H1 (cell line): ENCODE measurements around the gene GABBR1. TPM values are rescaled to one million over a fixed set of nuclear protein-coding genes. Genes with fewer than 3 reads are reported as not detected.

Experiments used
- CTCF ChIA-PET: fragments of 300-600 bp; sonication (Branson Sonifier 250); formaldehyde crosslinking; loops from one replicate; lab custom pipeline; 2021; ENCODE audit not compliant: partially characterized antibody; lab: Charles Lee
- POLR2A ChIA-PET: fragments of 300-600 bp; sonication (Branson Sonifier 250); formaldehyde crosslinking; loops from one replicate; lab custom pipeline; 2021; ENCODE audit warnings: inconsistent platforms; ENCODE audit not compliant: partially characterized antibody; lab: Charles Lee
- DNase-seq, 2 experiments: peaks; one replicate each; pipeline versions ENCODE4 v3.0.0 to v3.0.0-alpha.2; 2010 to 2022; ENCODE audit warnings: low spot score in 2 of 2, low read depth in 1 of 2, mixed read lengths in 1 of 2
- FAIRE-seq: peaks from 2 replicates; lab custom pipeline; 2011; peaks lifted over from hg19 to GRCh38; lab: Jason Lieb, UNC
- H2AFZ ChIP-seq: 2 replicates; pipeline ENCODE4 v1.8.1; 2012; ENCODE audit warnings: low read length, inconsistent platforms
- H2AK5ac ChIP-seq: 2 replicates; pipeline ENCODE4 v1.6.1; 2013; ENCODE audit warnings: low read depth, low read length
- H2BK120ac ChIP-seq: replicated peaks from 2 replicates; pipeline ENCODE3; 2013; ENCODE audit warnings: low read depth, low read length, inconsistent platforms
- H2BK12ac ChIP-seq: 2 replicates; pipeline ENCODE4 v1.6.1; 2013; ENCODE audit warnings: low read depth, low read length
- H2BK15ac ChIP-seq: 2 replicates; pipeline ENCODE4 v1.6.1; 2013; ENCODE audit warnings: low read length
- H2BK20ac ChIP-seq: 2 replicates; pipeline ENCODE4 v1.6.1; 2013; ENCODE audit warnings: low read length
- H2BK5ac ChIP-seq: 2 replicates; pipeline ENCODE4 v1.6.1; 2013; ENCODE audit warnings: low read depth, low read length
- H3K14ac ChIP-seq: 2 replicates; pipeline ENCODE4 v1.6.1; 2013; ENCODE audit warnings: inconsistent platforms; ENCODE audit not compliant: insufficient read length
- H3K18ac ChIP-seq: 2 replicates; pipeline ENCODE4 v1.6.1; 2013; ENCODE audit warnings: low read length; ENCODE audit errors: extremely low read depth
- H3K23ac ChIP-seq: 2 replicates; pipeline ENCODE4 v1.6.1; 2013; ENCODE audit warnings: inconsistent platforms; ENCODE audit not compliant: insufficient read length
- H3K23me2 ChIP-seq: 2 replicates; pipeline ENCODE4 v1.6.1; 2013; ENCODE audit warnings: low read depth, low read length
- H3K27ac ChIP-seq: 2 replicates; pipeline ENCODE4 v1.6.1; 2011; ENCODE audit warnings: low read depth, low read length, inconsistent platforms
- H3K27me3 ChIP-seq, 4 experiments: replicated peaks in 1 of 4; 1 replicate in 1 of 4; 2 replicates in 3 of 4; pipeline versions ENCODE4 v1.6.1 to v1.8.1; 2011 to 2013; ENCODE audit warnings: low read length in 3 of 4, mild to moderate bottlenecking in 3 of 4, inconsistent platforms in 2 of 4, mixed read lengths in 2 of 4, moderate library complexity in 1 of 4; ENCODE audit not compliant: control insufficient read depth in 3 of 4, insufficient read depth in 3 of 4; ENCODE audit errors: extremely low read depth in 1 of 4
- H3K36me3 ChIP-seq, 4 experiments: 2 replicates each; pipeline versions ENCODE4 v1.6.1 to v1.8.1; 2011 to 2013; ENCODE audit warnings: mild to moderate bottlenecking in 4 of 4, low read length in 3 of 4, moderate library complexity in 2 of 4, control low read depth in 1 of 4, inconsistent platforms in 1 of 4; ENCODE audit not compliant: insufficient read depth in 4 of 4, control insufficient read depth in 2 of 4
- H3K4ac ChIP-seq: replicated peaks from 2 replicates; pipeline ENCODE3; 2013; ENCODE audit warnings: low read length, low read depth, mixed read lengths, inconsistent platforms; ENCODE audit not compliant: insufficient read length
- H3K4me1 ChIP-seq, 4 experiments: replicated peaks in 1 of 4; 1 replicate in 1 of 4; 2 replicates in 3 of 4; pipeline versions ENCODE4 v1.6.1 to v1.8.1; 2011 to 2013; ENCODE audit warnings: low read length in 3 of 4, inconsistent platforms in 2 of 4, mixed read lengths in 1 of 4; ENCODE audit not compliant: insufficient read depth in 4 of 4, control insufficient read depth in 3 of 4
- H3K4me2 ChIP-seq, 2 experiments: 2 replicates each; pipeline versions ENCODE4 v1.6.1 to v1.8.1; 2011 to 2013; ENCODE audit warnings: low read depth in 2 of 2, low read length in 2 of 2, control low read depth in 1 of 2, inconsistent platforms in 1 of 2, mild to moderate bottlenecking in 1 of 2; ENCODE audit not compliant: insufficient read depth in 1 of 2
- H3K4me3 ChIP-seq, 4 experiments: fragments of 200-600, 300-600 bp in 1 of 4; sonication (generic), shearing (Covaris generic), sonication (Bioruptor Twin) in 1 of 4; 2 replicates each; pipeline versions ENCODE4 v1.5.1 to v1.8.1; 2011 to 2016; ENCODE audit warnings: low read length in 4 of 4, low read depth in 3 of 4, control low read depth in 2 of 4, inconsistent platforms in 2 of 4, mild to moderate bottlenecking in 2 of 4, mixed read lengths in 1 of 4, moderate library complexity in 1 of 4; ENCODE audit not compliant: insufficient read depth in 2 of 4; ENCODE audit errors: extremely low read depth in 1 of 4
- H3K56ac ChIP-seq: replicated peaks from 2 replicates; pipeline ENCODE3; 2013; ENCODE audit warnings: low read depth, mild to moderate bottlenecking, mixed read lengths, low read length, inconsistent platforms; ENCODE audit not compliant: insufficient read length
- H3K79me1 ChIP-seq: 2 replicates; pipeline ENCODE4 v1.6.1; 2013; ENCODE audit warnings: low read depth, low read length, control low read depth
- H3K79me2 ChIP-seq, 2 experiments: 2 replicates each; pipeline versions ENCODE4 v1.6.1 to v1.8.1; 2012 to 2013; ENCODE audit warnings: low read length in 2 of 2, mild to moderate bottlenecking in 2 of 2, inconsistent platforms in 1 of 2; ENCODE audit not compliant: insufficient read depth in 2 of 2, control insufficient read depth in 1 of 2
- H3K9ac ChIP-seq, 4 experiments: replicated peaks in 1 of 4; 1 replicate in 1 of 4; 2 replicates in 3 of 4; pipeline versions ENCODE4 v1.6.1 to v1.8.1; 2011 to 2013; ENCODE audit warnings: low read depth in 3 of 4, low read length in 3 of 4, control low read depth in 2 of 4, mild to moderate bottlenecking in 2 of 4, moderate library complexity in 2 of 4, inconsistent platforms in 1 of 4; ENCODE audit errors: extremely low read depth in 1 of 4
- H3K9me3 ChIP-seq, 2 experiments: 2 replicates each; pipeline versions ENCODE4 v1.6.1 to v1.8.1; 2012 to 2013; ENCODE audit warnings: mild to moderate bottlenecking in 2 of 2, moderate library complexity in 2 of 2, control low read depth in 1 of 2, inconsistent platforms in 1 of 2, low read depth in 1 of 2, low read length in 1 of 2, mixed read lengths in 1 of 2; ENCODE audit not compliant: insufficient read depth in 2 of 2
- H4K20me1 ChIP-seq, 2 experiments: replicated peaks in 1 of 2; 2 replicates each; pipeline versions ENCODE3 to v1.8.1; 2011 to 2013; ENCODE audit warnings: inconsistent platforms in 2 of 2, low read length in 2 of 2, mild to moderate bottlenecking in 1 of 2; ENCODE audit not compliant: insufficient read depth in 2 of 2, control insufficient read depth in 1 of 2
- H4K5ac ChIP-seq: 2 replicates; pipeline ENCODE4 v1.6.1; 2013; ENCODE audit warnings: low read length, low read depth, mixed read lengths, inconsistent platforms; ENCODE audit not compliant: insufficient read length
- H4K8ac ChIP-seq: 2 replicates; pipeline ENCODE4 v1.8.0; 2013; ENCODE audit warnings: mild to moderate bottlenecking, moderate library complexity, low read length, inconsistent platforms; ENCODE audit not compliant: insufficient read depth; ENCODE audit errors: extremely low read depth
- H4K91ac ChIP-seq: replicated peaks from 2 replicates; pipeline ENCODE3; 2013; ENCODE audit warnings: low read length, mixed read lengths, inconsistent platforms; ENCODE audit not compliant: insufficient read length
- CTCF ChIP-seq, 3 experiments: IDR thresholded peaks; 1 replicate in 2 of 3; 2 replicates in 1 of 3; pipeline versions ENCODE4 v1.5.1 to v1.6.1; 2011; ENCODE audit warnings: low read length in 3 of 3, mild to moderate bottlenecking in 3 of 3, inconsistent platforms in 2 of 3, low read depth in 1 of 3, moderate library complexity in 1 of 3; ENCODE audit not compliant: insufficient read depth in 1 of 3; ENCODE audit errors: control extremely low read depth in 1 of 3
- JUND ChIP-seq: IDR thresholded peaks from 2 replicates; pipeline ENCODE4 v1.6.1; 2011; ENCODE audit warnings: mild to moderate bottlenecking, improper control_type of control experiment, low read length
- RAD21 ChIP-seq, 2 experiments: IDR thresholded peaks in 1 of 2; conservative IDR thresholded peaks in 1 of 2; 2 replicates each; pipeline ENCODE4 v1.6.1; 2011; ENCODE audit warnings: low read depth in 2 of 2, low read length in 2 of 2, improper control_type of control experiment in 1 of 2, inconsistent platforms in 1 of 2, mild to moderate bottlenecking in 1 of 2, moderate library complexity in 1 of 2
- WGBS, 2 experiments: shearing (Covaris generic) in 1 of 2; methylation state at CpG; one replicate each; pipeline versions ENCODE4 v1.1.6 to v1.1.7; 2013 to 2015; ENCODE audit warnings: low lambda C conversion rate in 2 of 2, mixed read lengths in 2 of 2, inconsistent platforms in 1 of 2, low coverage in 1 of 2, missing lambda C conversion rate in 1 of 2; ENCODE audit not compliant: insufficient replicate concordance in 2 of 2, insufficient coverage in 1 of 2, insufficient read length in 1 of 2; ENCODE audit errors: extremely low coverage in 1 of 2, missing lambda C conversion rate in 1 of 2; 5-methylcytosine and 5-hydroxymethylcytosine counted together
- polyA plus RNA-seq, 7 experiments: library from polyadenylated mRNA; depleted of rRNA in 3 of 7; stranded (reverse) in 5 of 7; unstranded in 2 of 7; fragments of >200 nt in 5 of 7; fragments of 200-250 nt in 2 of 7; gene quantifications; 1 replicate in 5 of 7; 2 replicates in 1 of 7; 4 replicates in 1 of 7; pipeline versions ENCODE4 v1.2.1 to v1.2.3, GENCODE V29; 2011 to 2013; ENCODE audit warnings: missing spikeins in 2 of 7, mixed read lengths in 2 of 7
- total RNA-seq: library from RNA; stranded (reverse); fragmentation: NEBNext Ultra II Directional; extraction: Animal tissue kit (Norgen Biotek cat#: 25700); gene quantifications from 2 replicates; pipeline ENCODE4 v1.2.1, GENCODE V29; 2021

Gene GABBR1
- total and polyA plus RNA-seq, 2 of the 8 experiments (the other 6 are each of a cell fraction or from before 2014, with no cell fraction given): 75.9 to 78.3 TPM

GRCh38 chr6:29517245-29517644 lies 115.7 kb downstream of the GABBR1 start:
- Histone ChIP-seq H2AFZ (no peak overlapping the region), H3K56ac (no peak overlapping the region), H2BK120ac (no peak overlapping the region), H3K14ac (no peak overlapping the region), H2BK15ac (no peak overlapping the region), H3K18ac (no peak overlapping the region), H2BK20ac (no peak overlapping the region), H3K27me3 (no peaks in the 10 kb centered on the region; a peak in 1 of 7 replicates), H3K23me2 (no peaks in the 10 kb centered on the region), H3K4ac (no peak overlapping the region), H3K79me1 (no peaks in the 10 kb centered on the region), H4K5ac (no peak overlapping the region), H3K36me3 (no peaks in the 10 kb centered on the region), H3K4me1 (no peaks in the 10 kb centered on the region), H3K9me3 (0 out of 4 replicates have a peak, but pooled peaks cover 0 to 3% of the 10 kb centered on the region in 2 experiments), H2BK5ac (no peak overlapping the region), H4K8ac (no peak overlapping the region), H3K4me2 (no peak overlapping the region), H3K4me3 (no peak overlapping the region), H3K79me2 (no peaks in the 10 kb centered on the region), H3K9ac (no peak overlapping the region), H3K23ac (no peak overlapping the region), H2BK12ac (no peak overlapping the region), H4K20me1 (no peaks in the 10 kb centered on the region), H3K27ac (no peak overlapping the region), H4K91ac (no peak overlapping the region), H2AK5ac (no peak overlapping the region)
- FAIRE-seq (no peak), DNase-seq (no peak)
- WGBS, 2 experiments: 100% methylated on average over 1 of the region's 1 CpG; no CpG with 5 or more reads in 1 of the 2 experiments
- no peak for TF ChIP-seq JUND
- peak; percentile 34 to 48 for TF ChIP-seq RAD21 (IDR thresholded peaks at IDR 0.05 in 1 of 2, conservative IDR thresholded peaks at IDR 0.05 in 1 of 2; ENCODE audit: low read depth in 2 of 2, low read length in 2 of 2)
- TF ChIP-seq CTCF (IDR thresholded peaks at IDR 0.05; ENCODE audit: control extremely low read depth in 1 of 3, insufficient read depth in 1 of 3, low read depth in 1 of 3, low read length in 3 of 3): peak in 1 of 3 experiments; percentile 13; a peak in 1 of 4 replicates
- ChIA-PET POLR2A (no interaction called here), CTCF (interaction anchor here (0.5 to 1.1 kb wide), 3 partner anchors 9 to 117 kb away, joined by 3 to 4 read pairs (median 3); no protein-coding TSS in a partner anchor)
